Neural progenitor cell (in vitro differentiated cells): ENCODE data around the gene OR52N4. TPM values are rescaled to one million over a fixed set of nuclear protein-coding genes. Genes with fewer than 3 reads are reported as not detected.
"Not testable (repeated sequence)": the region's sequence is repeated elsewhere in the genome, so short reads cannot be mapped to it uniquely, and the experiment has no call there.

Experiments used
- DNase-seq: peaks from one replicate; pipeline ENCODE4 v3.0.0-alpha.2; 2016; ENCODE audit warnings: low spot score
- H2AFZ ChIP-seq: fragments of 200-600 bp; sonication (generic); replicated peaks from 2 replicates; pipeline ENCODE4 v1.6.1; 2016; ENCODE audit warnings: antibody characterized with exemption
- H3F3A ChIP-seq: fragments of 200-600 bp; sonication (generic); 2 replicates; pipeline ENCODE4 v1.6.1; 2016; ENCODE audit warnings: antibody characterized with exemption, low read depth
- H3K27ac ChIP-seq: fragments of 200-600 bp; sonication (generic); 2 replicates; pipeline ENCODE4 v1.5.1; 2016; ENCODE audit warnings: mild to moderate bottlenecking
- H3K27me3 ChIP-seq: fragments of 200-600 bp; sonication (generic); 2 replicates; pipeline ENCODE4 v1.6.1; 2016; ENCODE audit warnings: mild to moderate bottlenecking, moderate library complexity
- H3K36me3 ChIP-seq: fragments of 200-600 bp; sonication (generic); 2 replicates; pipeline ENCODE4 v1.5.1; 2016
- H3K4me1 ChIP-seq: fragments of 200-600 bp; sonication (generic); 2 replicates; pipeline ENCODE4 v1.6.1; 2016; ENCODE audit warnings: mixed run types
- H3K4me2 ChIP-seq: fragments of 200-600 bp; sonication (generic); 2 replicates; pipeline ENCODE4 v1.6.1; 2016
- H3K4me3 ChIP-seq: fragments of 200-600 bp; sonication (generic); 2 replicates; pipeline ENCODE4 v1.5.1; 2016
- H3K79me2 ChIP-seq: fragments of 200-600 bp; sonication (generic); 2 replicates; pipeline ENCODE4 v1.6.1; 2016; ENCODE audit warnings: low read depth
- H3K9ac ChIP-seq: fragments of 200-600 bp; sonication (generic); 2 replicates; pipeline ENCODE4 v1.6.1; 2016
- H3K9me3 ChIP-seq: fragments of 200-600 bp; sonication (generic); 2 replicates; pipeline ENCODE4 v1.5.1; 2016; ENCODE audit warnings: low read depth
- H4K20me1 ChIP-seq: fragments of 200-600 bp; sonication (generic); 2 replicates; pipeline ENCODE4 v1.6.1; 2016; ENCODE audit warnings: low read depth
- H3K27ac Mint-ChIP-seq: 3 replicates; pipeline ENCODE4 v1.8.0; 2021; ENCODE audit warnings: mixed read lengths
- H3K27me3 Mint-ChIP-seq: 2 replicates; pipeline ENCODE4 v1.8.0; 2022; ENCODE audit warnings: low read depth, mild to moderate bottlenecking, inconsistent platforms, moderate library complexity, mixed read lengths; ENCODE audit not compliant: insufficient read depth
- H3K36me3 Mint-ChIP-seq: 3 replicates; pipeline ENCODE4 v1.8.0; 2021; ENCODE audit warnings: mixed read lengths
- H3K4me1 Mint-ChIP-seq: 3 replicates; pipeline ENCODE4 v1.8.0; 2021; ENCODE audit warnings: mixed read lengths
- H3K4me3 Mint-ChIP-seq: 3 replicates; pipeline ENCODE4 v1.8.0; 2021; ENCODE audit warnings: mild to moderate bottlenecking, moderate library complexity, mixed read lengths
- H3K9me3 Mint-ChIP-seq: 3 replicates; pipeline ENCODE4 v1.8.0; 2020; ENCODE audit warnings: mixed read lengths
- EZH2 ChIP-seq: fragments of 200-600 bp; sonication (generic); IDR thresholded peaks from 2 replicates; pipeline ENCODE4 v1.6.1; 2017; ENCODE audit warnings: antibody characterized with exemption, mild to moderate bottlenecking, moderate library complexity
- EZH2phosphoT487 ChIP-seq: fragments of 200-600 bp; sonication (generic); IDR thresholded peaks from 2 replicates; pipeline ENCODE4 v1.6.1; 2017; ENCODE audit warnings: antibody characterized with exemption
- total RNA-seq: library from RNA; depleted of rRNA; stranded (reverse); fragments of >200 nt; gene quantifications from 2 replicates; pipeline ENCODE4 v1.2.3, GENCODE V29; 2015; ENCODE audit warnings: low replicate concordance
- TF ChIP-seq, protein P1 (sequence below): fragments of 200-600 bp; sonication (generic); IDR thresholded peaks from 2 replicates; pipeline ENCODE4 v1.5.1; 2017; ENCODE audit warnings: antibody characterized with exemption, mild to moderate bottlenecking

OR52N4 gene
- total RNA-seq, 1 donor from 2014 or later, result not detected

DNA sequence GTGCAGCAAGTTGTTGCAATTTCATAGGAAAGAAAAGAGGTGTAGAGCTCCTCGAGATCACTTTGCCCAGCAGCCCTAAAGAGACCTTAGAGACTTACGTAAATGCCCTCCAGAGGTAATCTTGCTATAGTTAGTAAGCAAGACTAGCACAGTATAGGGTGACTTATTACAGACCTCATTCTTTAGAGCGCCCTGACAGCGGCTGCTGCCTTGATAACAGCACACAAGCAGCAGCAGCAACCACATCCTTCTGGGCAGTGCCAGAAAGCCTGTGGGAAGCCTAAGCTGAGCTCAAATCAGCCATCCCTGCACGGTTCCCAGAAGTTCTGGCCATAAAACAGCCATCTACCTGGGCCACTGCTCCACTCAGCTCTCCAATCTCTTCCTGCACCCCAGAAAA is 40.3 kb upstream of the OR52N4 start:
- Histone ChIP-seq H3K9me3 (no peaks in the 10 kb centered on the region), H4K20me1 (no peaks in the 10 kb centered on the region), H3K4me1 (no peaks in the 10 kb centered on the region), H2AFZ (no peak overlapping the region), H3K4me3 (no peak overlapping the region), H3K9ac (no peak overlapping the region), H3K36me3 (no peaks in the 10 kb centered on the region), H3K4me2 (no peak overlapping the region), H3F3A (no peaks in the 10 kb centered on the region), H3K27ac (no peak overlapping the region), H3K27me3 (no peaks in the 10 kb centered on the region), H3K79me2 (no peaks in the 10 kb centered on the region)
- Mint-ChIP-seq H3K27ac (no peak overlapping the region), H3K4me1 (no peaks in the 10 kb centered on the region), H3K9me3 (peaks cover 2% of the 10 kb centered on the region), H3K36me3 (no peaks in the 10 kb centered on the region), H3K27me3 (peaks cover 4% of the 10 kb centered on the region), H3K4me3 (no peak overlapping the region)
- no peak for DNase-seq
- TF ChIP-seq EZH2 (no peak), EZH2phosphoT487 (no peak)
- TF ChIP-seq, protein P1, sequence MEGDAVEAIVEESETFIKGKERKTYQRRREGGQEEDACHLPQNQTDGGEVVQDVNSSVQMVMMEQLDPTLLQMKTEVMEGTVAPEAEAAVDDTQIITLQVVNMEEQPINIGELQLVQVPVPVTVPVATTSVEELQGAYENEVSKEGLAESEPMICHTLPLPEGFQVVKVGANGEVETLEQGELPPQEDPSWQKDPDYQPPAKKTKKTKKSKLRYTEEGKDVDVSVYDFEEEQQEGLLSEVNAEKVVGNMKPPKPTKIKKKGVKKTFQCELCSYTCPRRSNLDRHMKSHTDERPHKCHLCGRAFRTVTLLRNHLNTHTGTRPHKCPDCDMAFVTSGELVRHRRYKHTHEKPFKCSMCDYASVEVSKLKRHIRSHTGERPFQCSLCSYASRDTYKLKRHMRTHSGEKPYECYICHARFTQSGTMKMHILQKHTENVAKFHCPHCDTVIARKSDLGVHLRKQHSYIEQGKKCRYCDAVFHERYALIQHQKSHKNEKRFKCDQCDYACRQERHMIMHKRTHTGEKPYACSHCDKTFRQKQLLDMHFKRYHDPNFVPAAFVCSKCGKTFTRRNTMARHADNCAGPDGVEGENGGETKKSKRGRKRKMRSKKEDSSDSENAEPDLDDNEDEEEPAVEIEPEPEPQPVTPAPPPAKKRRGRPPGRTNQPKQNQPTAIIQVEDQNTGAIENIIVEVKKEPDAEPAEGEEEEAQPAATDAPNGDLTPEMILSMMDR, result no peak

DNA sequence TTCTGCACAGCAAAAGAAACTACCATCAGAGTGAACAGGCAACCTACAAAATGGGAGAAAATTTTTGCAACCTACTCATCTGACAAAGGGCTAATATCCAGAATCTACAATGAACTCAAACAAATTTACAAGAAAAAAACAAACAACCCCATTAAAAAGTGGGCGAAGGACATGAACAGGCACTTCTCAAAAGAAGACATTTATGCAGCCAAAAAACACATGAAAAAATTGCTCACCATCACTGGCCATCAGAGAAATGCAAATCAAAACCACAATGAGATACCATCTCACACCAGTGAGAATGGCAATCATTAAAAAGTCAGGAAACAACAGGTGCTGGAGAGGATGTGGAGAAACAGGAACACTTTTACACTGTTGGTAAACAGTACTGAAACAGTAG is 37.5 kb upstream of the OR52N4 start:
- not testable (repeated sequence) for H3K27ac ChIP-seq, H3K9me3 Mint-ChIP-seq, H3K9ac ChIP-seq, DNase-seq, H3K4me2 ChIP-seq, H4K20me1 ChIP-seq, H3K36me3 Mint-ChIP-seq, H3K4me1 Mint-ChIP-seq, H3K27me3 Mint-ChIP-seq, H3K79me2 ChIP-seq, H3K36me3 ChIP-seq, H3K4me1 ChIP-seq, H3K9me3 ChIP-seq, H2AFZ ChIP-seq, H3K4me3 Mint-ChIP-seq, H3K4me3 ChIP-seq, H3K27ac Mint-ChIP-seq, H3K27me3 ChIP-seq, H3F3A ChIP-seq

DNA sequence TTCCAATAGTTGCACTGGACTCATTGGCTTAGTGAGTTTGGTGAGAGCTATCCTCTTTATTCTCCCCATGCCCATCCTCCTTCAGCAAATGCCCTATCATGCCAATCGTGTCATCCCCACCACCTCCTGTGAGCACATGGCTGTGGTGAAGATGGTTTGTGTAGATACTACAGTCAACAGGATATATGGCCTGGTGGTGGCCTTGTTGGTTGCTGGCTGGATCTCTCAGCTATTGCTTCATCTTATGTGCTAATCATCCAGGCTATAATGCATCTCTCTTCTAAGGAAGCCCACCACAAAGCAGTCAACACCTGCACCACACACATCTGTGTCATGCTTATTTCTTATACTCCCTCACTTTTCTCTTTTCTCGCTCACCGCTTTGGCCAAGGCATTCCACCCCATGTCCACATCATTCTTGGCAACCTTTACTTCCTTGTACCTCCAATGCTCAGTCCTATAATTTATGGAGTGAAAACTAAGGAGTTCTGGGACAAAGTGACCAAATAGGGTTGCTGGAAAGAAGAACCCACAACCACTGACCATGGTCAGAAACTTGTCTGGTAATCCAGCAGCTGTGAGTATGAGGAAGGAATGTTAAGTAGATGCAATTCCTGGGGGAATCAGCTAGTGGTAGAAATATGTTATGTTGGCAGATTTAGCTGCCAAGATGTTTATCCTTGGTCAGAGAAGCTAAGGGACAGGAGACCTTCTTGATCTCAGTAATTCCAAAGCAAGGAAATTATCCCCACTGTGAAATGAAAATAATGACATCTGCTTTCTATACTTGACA is 34.1 kb upstream of the OR52N4 start:
- no peaks in the 10 kb centered on the region for H3K79me2 ChIP-seq
- no peak overlapping the region for H3K4me3 Mint-ChIP-seq
- no peaks in the 10 kb centered on the region for H3K36me3 ChIP-seq
- no peaks in the 10 kb centered on the region for H3K4me1 Mint-ChIP-seq
- no peak overlapping the region for H3K27ac Mint-ChIP-seq
- H3K9me3 ChIP-seq, result no peaks in the 10 kb centered on the region
- H3K27me3 ChIP-seq, result no peaks in the 10 kb centered on the region
- peaks cover 2% of the 10 kb centered on the region for H3K27me3 Mint-ChIP-seq
- H3K4me3 ChIP-seq, result no peak overlapping the region
- TF ChIP-seq, protein P1, result no peak
- no peak for TF ChIP-seq EZH2phosphoT487
- no peak for TF ChIP-seq EZH2
- no peaks in the 10 kb centered on the region for H3F3A ChIP-seq
- no peak for DNase-seq
- no peak overlapping the region for H3K4me2 ChIP-seq
- no peaks in the 10 kb centered on the region for H3K36me3 Mint-ChIP-seq
- H3K4me1 ChIP-seq, result no peaks in the 10 kb centered on the region
- H4K20me1 ChIP-seq, result no peaks in the 10 kb centered on the region
- H3K9me3 Mint-ChIP-seq, result peaks cover 2% of the 10 kb centered on the region
- no peak overlapping the region for H3K9ac ChIP-seq
- no peak overlapping the region for H3K27ac ChIP-seq
- no peak overlapping the region for H2AFZ ChIP-seq

DNA sequence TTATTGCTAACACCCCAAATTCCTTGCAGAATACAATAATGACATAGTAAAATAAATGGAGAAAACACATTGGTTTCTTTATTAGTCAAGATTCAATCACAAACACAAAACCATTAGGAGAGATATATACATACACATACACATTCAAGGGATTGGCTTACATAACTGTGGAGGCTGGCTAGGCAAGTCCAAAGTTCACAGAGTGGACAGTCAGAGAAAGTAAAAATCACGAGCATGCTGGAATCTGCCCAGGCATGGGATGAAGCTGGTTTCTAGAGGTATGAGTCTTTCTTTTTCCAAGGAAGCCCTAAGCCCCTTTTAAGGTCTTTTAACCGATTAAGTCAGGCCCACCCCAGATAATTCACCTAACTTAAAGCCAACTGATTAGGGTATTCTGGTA is 31.4 kb upstream of the OR52N4 start:
- no peaks in the 10 kb centered on the region for H3K9me3 ChIP-seq
- no peak overlapping the region for H3K27ac ChIP-seq
- H3K4me2 ChIP-seq, result no peak overlapping the region
- Mint-ChIP-seq H3K4me1 (no peaks in the 10 kb centered on the region), H3K27me3 (peaks cover 2% of the 10 kb centered on the region), H3K4me3 (no peak overlapping the region), H3K36me3 (no peaks in the 10 kb centered on the region), H3K27ac (no peak overlapping the region), H3K9me3 (no peaks in the 10 kb centered on the region)
- H3K4me3 ChIP-seq, result no peak overlapping the region
- no peaks in the 10 kb centered on the region for H4K20me1 ChIP-seq
- H3K36me3 ChIP-seq, result no peaks in the 10 kb centered on the region
- H3K27me3 ChIP-seq, result no peaks in the 10 kb centered on the region
- no peak overlapping the region for H3K9ac ChIP-seq
- no peaks in the 10 kb centered on the region for H3F3A ChIP-seq
- TF ChIP-seq EZH2 (no peak), EZH2phosphoT487 (no peak)
- TF ChIP-seq, protein P1, result no peak
- H3K79me2 ChIP-seq, result no peaks in the 10 kb centered on the region
- DNase-seq, result no peak
- no peak overlapping the region for H2AFZ ChIP-seq
- H3K4me1 ChIP-seq, result no peaks in the 10 kb centered on the region
